ENCODE data around the gene MAD1L1.

Gene MAD1L1

DNA sequence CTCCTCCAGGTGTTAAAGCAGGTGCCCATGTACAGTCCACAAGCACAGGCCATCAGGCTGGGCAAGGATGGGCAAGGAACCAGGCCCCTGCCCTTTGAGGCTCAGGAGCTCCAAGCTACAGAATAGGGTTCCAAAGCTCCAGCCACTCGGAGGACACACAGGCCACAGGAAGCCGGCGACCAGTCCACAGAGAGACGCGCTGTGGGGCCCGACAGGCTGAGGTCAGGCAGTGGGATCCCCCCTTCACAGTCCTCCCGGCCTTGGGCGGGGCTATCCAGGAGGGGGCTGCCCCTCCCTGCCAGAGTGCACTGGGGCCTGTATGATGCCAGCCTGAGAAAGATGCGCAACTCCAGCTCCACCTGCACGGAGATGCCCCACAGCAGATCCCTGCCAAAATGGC, 34.0 kb downstream of the MAD1L1 start:
- no peak for DNase-seq

DNA sequence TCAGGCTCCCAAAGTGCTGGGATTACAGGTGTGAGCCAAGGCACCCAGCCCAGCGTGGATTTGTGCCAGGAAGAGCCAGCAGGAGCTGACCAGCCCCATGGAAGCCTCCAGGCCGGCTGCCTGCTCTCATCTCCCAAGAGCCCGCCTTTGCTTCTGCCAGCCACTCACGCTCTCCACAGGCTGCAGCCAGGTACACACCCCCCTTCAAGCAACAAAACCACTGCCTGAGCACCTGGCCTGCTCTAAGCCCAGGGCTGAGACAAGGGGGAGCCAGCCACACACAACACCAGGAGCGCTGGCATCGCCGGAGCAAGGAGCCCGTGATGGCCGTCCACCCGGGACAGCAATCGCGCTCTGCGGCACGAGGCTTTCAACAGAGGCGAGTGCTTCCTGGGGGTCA, 34.5 kb downstream of the MAD1L1 start:
- DNase-seq, result no peak

DNA sequence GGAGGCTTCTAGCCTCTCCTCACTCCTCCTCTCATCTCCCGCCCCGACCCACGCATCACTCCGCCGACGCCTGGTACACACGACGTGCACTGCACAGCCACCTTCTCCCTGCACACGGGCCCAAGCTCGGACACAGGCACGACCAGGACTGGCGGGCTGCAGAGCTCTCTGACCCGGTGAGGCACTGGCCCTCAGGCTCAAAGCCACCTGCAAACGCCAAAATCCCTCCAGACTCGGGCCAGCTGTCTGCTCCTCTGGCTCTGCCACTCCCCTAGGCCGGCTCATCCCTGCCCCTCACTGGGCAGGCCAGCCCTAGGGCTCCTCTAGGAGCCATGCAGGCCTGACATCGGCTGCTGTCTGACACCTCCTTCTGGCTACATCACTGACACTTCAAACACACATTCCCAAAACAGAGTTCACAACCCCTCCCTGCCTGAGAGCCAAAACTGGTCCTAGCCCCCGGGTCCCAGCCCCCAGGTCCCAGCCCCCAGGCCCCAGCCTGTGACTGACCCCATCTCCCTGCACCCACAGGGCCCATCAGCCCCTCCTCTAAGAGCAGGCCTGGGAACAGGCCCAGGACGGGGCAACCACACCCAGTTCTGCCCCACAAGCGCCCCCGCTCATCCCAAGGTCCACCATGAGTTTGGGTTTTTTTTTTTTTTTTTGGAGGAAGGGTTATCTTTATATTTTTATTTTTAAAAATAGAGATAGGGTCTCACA, 35.1 kb downstream of the MAD1L1 start:
- no peak for DNase-seq

DNA sequence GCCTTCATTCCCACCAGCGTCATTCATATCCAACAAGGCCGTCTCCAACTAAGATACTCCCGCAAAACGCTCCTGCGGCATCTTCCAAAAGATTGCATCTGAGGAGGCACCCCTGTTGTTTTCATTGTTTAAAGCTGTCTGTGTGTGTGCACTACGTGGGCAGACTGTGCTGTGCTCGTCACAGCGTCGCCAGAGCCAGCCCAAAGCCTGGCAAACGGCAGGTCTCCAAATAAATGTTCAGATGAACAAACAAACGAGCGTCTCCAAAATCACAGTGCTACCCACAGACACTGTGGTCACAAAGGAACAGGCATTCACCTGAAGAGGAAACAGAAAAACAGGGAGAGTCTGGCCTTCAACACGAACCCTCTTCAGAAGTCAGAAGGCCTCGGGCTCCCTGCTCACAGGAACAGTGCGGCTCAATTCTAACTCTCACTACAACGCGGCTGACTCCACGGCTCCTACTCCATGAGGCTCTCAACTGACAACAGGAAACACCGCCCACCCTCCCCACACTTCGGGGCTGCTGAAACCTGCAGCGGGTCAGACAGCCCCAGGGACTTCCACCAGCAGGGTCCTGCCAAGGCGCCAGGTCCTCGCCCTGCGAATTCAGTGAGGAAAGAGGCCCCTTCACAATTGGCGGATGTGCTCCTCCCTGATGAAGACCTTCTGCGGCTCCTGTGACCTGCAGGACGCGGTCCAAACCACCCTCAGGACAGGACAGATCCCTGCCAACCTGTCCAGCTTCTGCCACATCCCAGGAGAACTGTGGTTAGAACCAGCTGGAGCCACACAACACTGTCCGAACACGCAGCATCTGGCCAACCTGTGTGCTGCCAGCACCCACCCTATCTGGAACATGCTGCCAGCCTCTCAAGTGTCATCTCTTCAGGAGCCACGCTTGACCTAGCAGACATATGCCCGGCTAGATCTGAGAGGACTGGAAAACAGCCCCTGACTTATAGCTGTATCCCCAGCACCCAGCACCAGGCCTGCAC, 36.1 kb downstream of the MAD1L1 start:
- no peak for DNase-seq

DNA sequence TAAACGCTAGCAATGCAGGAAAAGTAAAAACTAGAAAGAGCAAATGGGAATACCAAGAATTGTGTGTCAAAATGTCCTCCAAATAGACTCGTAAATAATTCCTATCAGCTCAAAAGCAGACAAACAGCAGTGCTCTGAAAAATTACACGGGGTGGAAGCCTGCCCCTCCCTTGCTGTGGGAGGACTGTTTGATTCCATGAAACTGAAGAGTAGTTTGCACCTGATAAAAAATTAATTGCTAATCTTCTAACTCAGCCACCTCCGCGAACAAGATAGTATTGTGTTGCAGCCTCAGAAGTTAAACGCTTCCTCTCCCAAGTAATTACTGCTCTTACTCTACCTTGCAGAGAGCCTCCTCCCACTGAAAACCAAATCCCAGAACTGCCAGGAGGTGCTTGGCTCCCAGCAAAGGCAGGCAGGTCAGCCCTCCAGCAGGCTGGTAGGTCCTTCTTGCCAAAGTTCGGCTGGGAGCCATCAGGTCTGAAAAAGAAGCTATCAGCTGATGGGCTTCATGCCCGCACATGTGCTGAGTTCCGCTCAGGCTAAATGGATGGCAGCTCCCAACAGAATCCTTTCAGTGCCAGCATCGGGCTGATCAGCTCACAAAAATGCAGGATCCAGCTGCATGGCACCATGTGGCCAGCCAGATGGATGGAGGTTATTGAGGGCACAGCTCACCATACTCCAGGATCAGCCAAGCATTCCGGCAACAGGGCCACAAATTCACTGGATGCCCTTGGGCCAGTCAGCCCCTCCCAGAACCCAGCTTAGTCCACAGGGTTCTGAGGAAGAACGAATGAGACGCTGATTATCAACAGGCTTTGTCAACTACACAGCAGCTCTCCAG, 37.1 kb downstream of the MAD1L1 start:
- DNase-seq, result no peak

DNA sequence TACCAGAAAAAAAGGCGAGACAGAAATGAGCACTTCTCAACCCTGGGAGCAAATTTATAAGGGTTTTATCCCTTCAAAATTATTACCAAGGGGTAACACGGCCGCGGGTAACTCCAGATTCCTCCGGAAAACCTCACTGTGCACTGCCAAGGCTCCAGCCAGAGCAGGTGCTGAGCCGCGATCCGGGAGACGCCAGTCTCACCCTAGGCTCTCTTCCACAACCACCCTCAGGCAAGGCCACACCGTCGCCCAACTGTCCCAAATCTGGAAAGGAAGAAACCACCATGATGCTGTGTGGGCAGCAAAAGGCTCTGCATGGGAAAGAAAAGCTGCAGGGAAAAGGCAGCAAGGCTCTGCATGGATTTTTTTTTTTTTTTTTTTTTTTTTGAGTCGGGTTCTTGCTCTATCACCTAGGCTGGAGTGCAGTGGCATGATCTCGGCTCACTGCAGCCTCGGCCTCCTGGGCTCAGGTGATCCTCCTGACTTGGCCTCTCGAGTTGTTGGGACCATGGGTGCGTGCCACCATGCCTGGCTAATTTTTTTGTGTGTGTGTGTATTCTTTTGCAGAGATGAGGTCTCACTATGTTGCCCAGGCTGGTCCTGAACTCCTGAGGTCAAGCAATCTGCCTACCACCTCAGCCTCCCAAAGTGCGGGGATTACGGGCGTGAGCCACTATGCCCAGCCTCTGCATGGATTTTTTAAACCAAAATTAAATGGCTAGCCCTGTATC, 39.0 kb downstream of the MAD1L1 start:
- no peak for DNase-seq

DNA sequence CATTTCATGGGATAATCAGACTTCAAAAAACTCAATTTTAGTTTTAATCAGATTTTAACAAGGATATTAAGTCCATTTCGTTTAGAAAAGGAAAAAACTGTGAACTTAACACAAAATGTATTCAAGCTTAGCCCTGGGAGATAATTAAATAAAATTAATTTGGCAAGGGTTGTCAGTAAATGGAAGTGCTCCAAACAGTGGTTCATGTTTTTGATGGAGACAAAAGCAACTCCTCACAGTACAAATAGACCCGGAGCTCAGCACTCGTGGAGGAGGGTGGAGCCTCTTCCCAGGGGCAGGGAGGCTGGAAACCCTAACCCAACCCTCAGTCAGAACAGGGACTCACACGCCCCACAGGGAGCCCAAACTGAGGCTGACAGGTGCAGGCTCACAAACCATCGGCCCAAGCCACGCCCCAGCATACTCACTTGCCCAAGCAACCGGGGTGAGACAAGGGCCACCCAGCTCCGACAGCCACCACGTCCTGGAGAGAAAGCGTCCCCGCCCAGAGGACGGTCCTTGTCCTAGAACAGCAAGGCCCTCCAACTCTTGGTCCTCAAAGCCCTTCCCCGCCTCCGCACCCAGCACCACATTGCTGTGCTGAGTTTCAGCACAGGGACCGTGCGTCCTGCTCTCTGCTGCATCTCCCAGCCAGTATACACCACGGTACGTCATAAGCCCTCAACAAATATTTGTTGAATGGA, 39.8 kb downstream of the MAD1L1 start:
- DNase-seq, result no peak

DNA sequence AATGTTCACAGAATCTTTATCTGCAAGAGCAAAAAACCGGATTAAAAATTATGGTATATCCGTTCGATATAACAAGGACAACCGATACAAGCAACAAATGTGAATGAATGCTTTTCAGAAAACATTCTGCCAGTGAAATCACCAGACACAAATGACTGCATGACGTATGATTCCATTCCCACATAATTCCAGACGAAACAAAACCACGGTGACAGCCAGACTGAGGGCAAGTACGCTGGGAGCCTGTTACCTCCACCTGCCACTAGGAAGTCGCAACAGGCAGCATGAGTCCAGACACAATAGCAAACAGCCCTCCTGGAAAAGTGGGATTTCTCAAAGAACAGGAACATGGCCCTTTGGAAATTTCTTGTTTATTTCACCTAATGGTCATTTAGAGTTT, 41.7 kb downstream of the MAD1L1 start:
- no peak for DNase-seq

DNA sequence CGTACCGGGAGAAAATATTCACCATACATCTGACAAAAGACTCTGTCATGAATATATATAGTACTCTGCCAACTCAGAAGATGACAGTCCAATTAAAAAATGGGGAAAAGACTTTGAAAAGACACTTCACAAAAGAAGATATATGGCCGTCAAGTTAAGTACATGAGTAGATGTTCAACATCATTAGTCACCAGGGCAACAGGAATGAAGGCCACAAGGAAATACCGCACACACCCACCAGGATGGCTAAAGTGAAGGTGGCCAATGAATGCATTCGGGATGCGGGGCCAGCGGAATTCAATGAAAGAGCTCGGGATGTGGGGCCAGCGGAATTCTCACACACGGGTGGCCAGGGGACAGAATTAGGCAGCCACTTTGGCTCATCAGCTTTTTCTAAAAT, 42.2 kb downstream of the MAD1L1 start:
- DNase-seq, result no peak

DNA sequence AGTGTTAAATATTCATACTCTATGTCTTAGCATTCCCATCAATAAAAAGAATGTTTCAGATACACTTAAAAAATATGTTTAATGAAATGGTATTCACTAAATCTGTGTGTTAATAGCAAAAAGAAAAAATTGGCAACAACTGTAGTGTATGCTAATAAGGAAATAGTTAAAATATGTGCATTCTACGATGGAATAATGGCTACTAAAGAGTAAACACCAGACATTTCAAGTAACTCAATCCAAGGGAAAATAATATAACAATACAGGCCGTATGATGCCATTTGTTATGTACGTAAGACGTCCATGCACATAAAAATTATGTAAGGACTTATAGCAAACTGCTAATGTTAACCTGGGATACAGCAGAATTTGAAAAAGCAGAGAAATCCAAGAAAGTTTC, 46.6 kb downstream of the MAD1L1 start:
- no peak for DNase-seq

DNA sequence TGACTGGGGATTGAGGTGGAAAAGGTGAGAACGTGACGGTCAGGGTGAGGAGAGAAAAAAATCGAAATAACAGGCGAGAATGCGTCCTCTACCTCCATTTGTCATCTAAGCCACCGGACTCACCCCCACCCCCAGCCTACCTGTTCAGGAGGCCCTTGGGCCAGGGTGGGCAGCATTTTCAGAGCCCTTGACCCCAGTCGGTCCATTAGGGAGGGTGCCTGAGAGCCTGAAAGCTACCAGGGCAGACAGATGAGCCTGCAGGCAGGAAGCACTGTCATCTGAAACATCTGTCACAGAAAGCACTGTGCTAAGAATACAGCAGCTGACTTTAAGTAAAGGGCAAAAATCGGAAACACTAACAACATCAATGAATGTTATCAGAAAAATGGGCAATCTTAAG, 47.0 kb downstream of the MAD1L1 start:
- DNase-seq, result no peak

DNA sequence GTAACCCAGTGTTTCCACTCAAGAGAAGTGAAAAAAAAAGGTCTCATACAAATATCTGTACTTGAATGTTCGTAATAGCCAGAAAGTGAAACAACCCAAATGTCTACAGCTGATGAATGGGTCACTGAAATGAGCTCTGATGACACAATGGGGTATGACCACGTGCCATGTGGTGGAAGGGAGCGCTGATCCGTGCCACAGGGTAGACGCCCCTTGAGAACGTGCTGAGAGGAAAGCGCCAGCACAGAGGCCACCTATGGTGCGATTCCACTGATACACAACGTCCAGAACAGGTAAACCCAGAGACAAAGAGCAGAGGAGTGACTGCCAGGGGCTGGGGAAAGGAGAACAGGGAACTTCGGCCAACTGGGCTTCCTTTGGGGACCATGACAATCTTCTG, 50.3 kb downstream of the MAD1L1 start:
- no peak for DNase-seq

DNA sequence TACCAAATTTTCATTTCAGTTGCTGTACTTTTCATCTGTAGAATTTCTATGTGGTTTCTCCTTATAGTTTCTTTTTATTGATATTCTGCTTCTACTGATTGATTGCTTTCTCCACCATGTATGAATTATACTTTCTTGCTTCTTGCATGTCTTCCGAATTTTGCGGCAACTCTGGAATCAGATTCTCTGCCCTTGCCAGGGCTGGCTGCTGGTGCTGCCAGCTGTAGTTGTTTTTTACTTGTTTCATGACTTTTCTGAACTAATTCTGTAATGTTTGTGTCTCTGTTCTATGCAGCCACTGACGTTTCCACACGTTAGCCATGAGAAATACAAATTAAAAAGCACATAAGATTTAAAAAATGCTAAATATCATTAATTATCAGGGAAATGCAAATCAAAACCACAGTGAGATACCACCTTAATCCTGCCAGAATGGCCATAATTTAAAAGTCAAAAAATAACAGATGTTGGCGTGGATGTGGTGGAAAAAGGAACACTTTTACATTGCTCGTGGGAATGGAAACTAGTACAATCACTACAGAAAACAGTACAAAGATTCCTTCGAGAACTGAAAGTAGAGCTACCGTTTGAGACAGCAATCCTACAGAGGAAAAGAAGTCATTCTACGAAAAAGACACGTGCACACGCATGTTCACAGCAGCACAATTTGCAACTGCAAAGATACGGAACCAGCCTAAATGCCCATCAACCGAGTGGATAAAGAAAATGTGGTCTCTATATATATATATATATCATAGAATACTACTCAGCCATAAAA, 51.5 kb downstream of the MAD1L1 start:
- DNase-seq, result no peak

DNA sequence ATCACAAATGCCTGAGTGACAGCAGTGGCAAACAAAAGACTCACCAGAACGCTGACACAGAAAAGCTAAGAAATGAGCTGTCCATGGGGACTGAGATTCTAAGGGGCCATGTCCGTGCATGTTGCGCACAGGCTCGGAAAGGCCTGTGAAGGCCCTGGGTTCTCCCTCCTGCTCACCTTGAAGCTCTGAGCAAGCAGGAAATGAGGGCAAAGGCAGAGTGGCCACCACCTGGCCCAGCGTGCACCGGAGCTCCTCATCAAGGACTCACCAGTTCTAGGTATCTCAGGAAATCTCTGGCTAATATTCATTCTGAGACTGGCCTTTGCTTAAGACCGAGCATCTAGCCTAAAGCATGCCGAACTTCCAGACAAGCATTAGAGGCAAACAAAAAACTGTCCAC, 52.7 kb downstream of the MAD1L1 start:
- DNase-seq, result no peak

DNA sequence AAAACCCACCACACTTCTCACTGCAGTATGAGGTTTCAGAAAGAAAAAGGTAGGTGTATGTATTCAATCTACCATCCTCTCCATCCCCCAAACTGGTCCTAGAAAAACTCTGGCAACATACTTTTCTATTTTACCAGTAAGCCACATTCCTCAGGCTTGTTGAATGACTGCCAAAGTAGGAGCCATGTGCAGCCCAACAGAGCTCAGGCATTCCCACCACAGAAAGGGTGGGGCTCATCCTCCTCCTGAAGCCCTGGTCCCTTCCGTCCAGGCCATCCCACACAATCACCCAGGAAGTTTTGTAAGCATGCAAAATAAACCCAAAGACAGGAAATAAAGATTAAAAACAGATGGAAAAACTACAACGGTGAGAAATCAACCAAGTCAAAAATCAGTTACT, 57.2 kb downstream of the MAD1L1 start:
- DNase-seq, result no peak

DNA sequence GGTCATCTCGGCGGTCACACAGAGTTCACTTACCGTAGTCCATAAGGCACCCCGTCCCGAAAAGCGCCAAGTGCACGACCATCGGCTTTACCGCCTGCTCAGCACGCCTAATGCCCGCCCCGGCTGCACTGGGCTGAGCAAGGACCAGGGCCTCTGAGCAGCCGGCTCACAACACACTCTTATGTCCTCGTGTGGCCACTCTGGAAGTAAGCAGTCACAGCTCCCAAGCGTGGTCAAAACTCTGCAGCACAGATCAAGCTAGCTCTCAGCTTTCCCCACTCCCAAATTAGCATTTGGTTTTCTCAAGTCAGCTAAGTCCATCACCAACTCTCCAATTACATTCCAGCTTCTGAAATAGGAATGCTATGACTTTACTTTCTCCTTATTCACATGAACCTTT, 57.7 kb downstream of the MAD1L1 start:
- no peak for DNase-seq

DNA sequence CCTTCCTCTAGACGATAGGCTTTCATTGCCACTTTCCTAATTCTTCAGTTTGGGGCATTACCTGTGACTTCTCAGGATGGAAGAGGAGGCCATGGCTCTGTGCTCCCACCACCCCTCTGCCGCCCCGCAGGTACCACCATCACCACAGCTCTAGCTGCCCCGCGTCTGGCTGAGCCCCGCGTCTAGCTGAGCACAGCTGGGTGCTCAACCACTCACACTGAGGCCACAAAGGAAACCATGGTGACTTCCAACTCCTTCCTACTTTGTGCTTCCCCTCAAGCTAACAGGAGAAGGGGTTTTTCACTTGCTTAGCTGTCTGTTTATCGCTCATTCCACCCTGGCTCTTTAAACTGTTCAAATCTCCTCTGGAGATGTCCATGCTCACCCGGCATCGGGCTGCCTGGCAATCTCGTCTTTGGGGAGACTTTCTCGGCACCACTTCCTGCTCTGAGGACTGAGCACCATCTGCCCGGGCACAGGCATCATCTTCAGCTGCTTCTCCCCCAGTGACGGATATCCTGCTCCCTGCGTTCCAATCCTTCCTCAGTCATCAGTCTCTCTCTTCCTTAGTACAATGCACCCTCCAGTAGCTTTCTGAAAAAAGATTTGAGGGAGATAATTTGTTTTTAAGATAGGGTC, 59.4 kb downstream of the MAD1L1 start:
- no peak for DNase-seq

DNA sequence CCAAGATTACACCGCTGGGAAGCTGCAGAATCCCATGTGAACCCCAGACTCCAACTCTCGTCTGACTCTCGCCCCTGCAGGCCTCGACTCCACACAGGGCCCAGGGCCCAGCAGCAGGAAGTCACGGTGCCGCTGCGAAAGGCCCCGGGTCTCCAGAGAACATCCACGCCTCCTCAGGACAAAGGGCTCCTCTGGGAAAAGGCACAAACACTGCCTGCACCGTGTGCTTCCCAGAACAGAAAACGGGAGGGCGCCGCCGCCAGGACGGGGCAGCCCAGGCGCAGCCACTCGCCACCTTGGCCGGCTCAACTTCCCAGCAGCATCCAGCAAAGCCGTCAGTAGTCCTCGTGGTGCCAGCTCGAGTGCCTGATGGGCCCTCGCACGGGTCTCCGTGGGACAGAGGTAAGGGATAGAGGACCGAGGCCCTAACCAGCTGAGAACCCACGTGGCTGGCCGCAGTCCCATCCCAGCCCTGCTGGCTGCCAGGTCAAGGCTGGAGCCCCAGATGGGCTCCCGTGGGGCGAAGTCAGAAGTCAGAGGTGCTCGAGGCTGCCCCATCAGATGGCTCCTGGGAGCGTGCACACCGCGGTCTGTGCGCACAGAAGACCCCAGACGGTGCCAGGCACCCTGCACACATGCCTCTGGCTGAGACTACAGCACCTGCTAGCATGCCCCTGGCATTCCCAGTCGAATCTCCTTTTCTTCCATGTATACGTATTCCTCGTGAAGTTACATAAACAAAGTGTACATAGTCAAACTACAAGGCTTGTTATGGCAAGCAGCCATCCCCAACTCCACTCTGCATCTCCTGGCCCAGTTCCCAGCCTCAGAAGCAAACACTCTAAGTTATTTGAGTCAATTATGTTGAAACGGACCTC, 60.2 kb downstream of the MAD1L1 start:
- no peak for DNase-seq

DNA sequence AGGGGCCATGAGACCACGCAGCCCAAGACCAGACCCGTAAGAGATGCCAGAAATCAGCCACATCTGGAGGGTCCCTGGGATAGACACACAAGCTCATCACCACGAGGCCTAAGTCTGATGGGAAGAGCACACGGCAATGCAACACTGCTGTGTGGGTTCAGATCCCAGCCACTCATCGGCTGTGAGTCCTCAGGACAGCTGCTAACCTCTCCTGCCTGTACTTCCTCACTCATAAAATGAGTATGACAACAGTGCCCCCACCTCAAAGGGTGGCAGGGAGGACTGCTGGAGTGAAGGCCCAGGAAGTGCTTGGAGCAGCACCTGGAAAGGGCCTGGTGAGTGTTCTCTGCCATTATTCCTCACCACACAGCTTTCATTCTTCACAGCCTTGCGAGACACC, 60.9 kb downstream of the MAD1L1 start:
- no peak for DNase-seq
